Spleen (tissue), 7 donors: ENCODE measurements around the gene MAGEH1.
"Not testable (repeated sequence)": the region's sequence is repeated elsewhere in the genome, so short reads cannot be mapped to it uniquely, and the experiment has no call there.

Experiments used
- CTCF ChIP-seq, 11 experiments: fragments of 200-600 bp in 7 of 11; fragments of 450-650 bp in 4 of 11; sonication (generic) in 4 of 11; IDR thresholded peaks in 8 of 11; conservative IDR thresholded peaks in 3 of 11; 1 replicate in 7 of 11; 2 replicates in 4 of 11; pipeline versions ENCODE4 v1.4.0 to v1.8.0; 2016 to 2021; ENCODE audit warnings: antibody characterized with exemption in 11 of 11, inconsistent platforms in 4 of 11, mild to moderate bottlenecking in 1 of 11
- POLR2A ChIP-seq, 3 donors: fragments of 450-650 bp; IDR thresholded peaks; one replicate each; pipeline ENCODE4 v1.5.1; 2017; ENCODE audit warnings: antibody characterized with exemption in 3 of 3, mild to moderate bottlenecking in 1 of 3
- POLR2AphosphoS5 ChIP-seq, 3 donors: sonication (generic); formaldehyde crosslinking; IDR thresholded peaks; one replicate each; pipeline ENCODE4 v1.5.1; 2017; ENCODE audit warnings: antibody characterized with exemption in 3 of 3
- donor health status: DM: no; HTN: no; CAD: no; lungs with moderate emphysema.
- donor health status: DM: no; HTN: no; CAD: no.
- donor health status: DM: no; HTN: no; CAD: no.

GRCh38 chrX:55479956-55480355 is 28.0 kb downstream of the MAGEH1 start:
- not testable (repeated sequence) for TF ChIP-seq POLR2A (IDR thresholded peaks at IDR 0.05); CTCF (IDR thresholded peaks at IDR 0.05 in 8 of 11, conservative IDR thresholded peaks at IDR 0.05 in 3 of 11); POLR2AphosphoS5 (IDR thresholded peaks at IDR 0.05)
